T follicular helper cell (primary cell): ENCODE measurements around the gene TSEN34.

Experiments
- DNase-seq: peaks from one replicate; pipeline ENCODE4 v3.0.0-alpha.2; 2020; ENCODE audit warnings: low read depth
- total RNA-seq, 2 experiments: gene quantifications; one replicate each; lab custom pipeline; 2026; lab: John Stamatoyannopoulos, UW

Gene TSEN34
- 15.9 to 25.1 reads per million in 2 experiments for total RNA-seq

- DNase-seq, result peak; percentile 82
Measured at GRCh38 chr19:54191011-54191810, at the start of gene TSEN34. Gene TSEN34, plus strand, starts transcription at chr19:54191308. Its CDS starts 57 bp downstream, at chr19:54191365.

- DNase-seq, result no peak
Measured at GRCh38 chr19:54141356-54141755, 49.8 kb upstream of the TSEN34 start.

- no peak for DNase-seq
Measured at GRCh38 chr19:54142166-54142780, 48.8 kb upstream of the TSEN34 start.

GRCh38 chr19:54145541-54146158 lies 45.5 kb upstream of the TSEN34 start:
- DNase-seq, result no peak

- no peak for DNase-seq
Measured at GRCh38 chr19:54147676-54148075, 43.4 kb upstream of the TSEN34 start.

GRCh38 chr19:54148158-54148557 lies 43.0 kb upstream of the TSEN34 start:
- no peak for DNase-seq

GRCh38 chr19:54149021-54149812 lies 41.9 kb upstream of the TSEN34 start:
- no peak for DNase-seq

- DNase-seq, result no peak
Measured at GRCh38 chr19:54151362-54152035, 39.6 kb upstream of the TSEN34 start.

- no peak for DNase-seq
Measured at GRCh38 chr19:54152267-54152666, 38.8 kb upstream of the TSEN34 start.

GRCh38 chr19:54152878-54153524 lies 38.1 kb upstream of the TSEN34 start:
- no peak for DNase-seq

- no peak for DNase-seq
Measured at GRCh38 chr19:54153731-54154326, 37.3 kb upstream of the TSEN34 start.

GRCh38 chr19:54154603-54155345 lies 36.3 kb upstream of the TSEN34 start:
- DNase-seq, result no peak

GRCh38 chr19:54155694-54156093 lies 35.4 kb upstream of the TSEN34 start:
- DNase-seq, result no peak

- no peak for DNase-seq
Measured at GRCh38 chr19:54156490-54156889, 34.6 kb upstream of the TSEN34 start.

GRCh38 chr19:54156953-54157352 lies 34.2 kb upstream of the TSEN34 start:
- no peak for DNase-seq

- no peak for DNase-seq
Measured at GRCh38 chr19:54158812-54159351, 32.2 kb upstream of the TSEN34 start.

- DNase-seq, result peak; percentile 99
Measured at GRCh38 chr19:54159352-54160181, 31.5 kb upstream of the TSEN34 start, which contains the start of gene LENG1. Gene LENG1, minus strand, starts transcription at chr19:54159721. Its CDS starts 26 bp downstream, at chr19:54159695.

GRCh38 chr19:54160182-54160811 lies 30.8 kb upstream of the TSEN34 start:
- no peak for DNase-seq
